ENCODE results near the gene ANAPC1.
"Not testable (repeated sequence)": the region's sequence is repeated elsewhere in the genome, so short reads cannot be mapped to it uniquely, and the experiment has no call there.

Gene ANAPC1

GRCh38 chr2:111729812-111730458 lies 154.1 kb downstream of the ANAPC1 start:
- not testable (repeated sequence) for DNase-seq (ENCODE audit: low spot score)

- not testable (repeated sequence) for DNase-seq (ENCODE audit: low spot score)
These were observed 156.3 kb downstream of the ANAPC1 start for GRCh38 chr2:111727611-111728110.

GRCh38 chr2:111725742-111726141 lies 158.3 kb downstream of the ANAPC1 start:
- not testable (repeated sequence) for DNase-seq (ENCODE audit: low spot score)

- not testable (repeated sequence) for DNase-seq (ENCODE audit: low spot score)
These were observed 164.4 kb downstream of the ANAPC1 start for GRCh38 chr2:111719610-111720009.

All from COLO829 (cell line).